ENCODE data around the gene ZNF879.

- TF ChIP-seq POLR2AphosphoS5 (IDR thresholded peaks at IDR 0.05; ENCODE audit: borderline replicate concordance, low read depth, low read length) (no peak), EZH2 (IDR thresholded peaks at IDR 0.05) (no peak), FOXP2 (optimal IDR thresholded peaks at IDR 0.05; ENCODE audit: control extremely low read depth, extremely low read length, insufficient read depth) (no peak)
Measured at GRCh38 chr5:178983728-178984127, 39.9 kb upstream of the ZNF879 start.
